LNCAP (cell line): ENCODE measurements around the gene INPP5D.

Experiments used
- CTCF ChIP-seq: fragments of 450-650 bp; IDR thresholded peaks from 2 replicates; pipeline ENCODE4 v1.5.1; 2017; ENCODE audit warnings: mild to moderate bottlenecking

Gene INPP5D

GRCh38 chr2:233221378-233222063 is 161.4 kb downstream of the INPP5D start:
- TF ChIP-seq CTCF = no peak

GRCh38 chr2:233223059-233223894 is 163.1 kb downstream of the INPP5D start:
- TF ChIP-seq CTCF = no peak

GRCh38 chr2:233225230-233226068 is 165.3 kb downstream of the INPP5D start:
- TF ChIP-seq CTCF = no peak

GRCh38 chr2:233226511-233227031 is 166.4 kb downstream of the INPP5D start:
- no peak for TF ChIP-seq CTCF

- TF ChIP-seq CTCF = no peak
Measured at GRCh38 chr2:233227346-233227978, 167.3 kb downstream of the INPP5D start.

GRCh38 chr2:233228376-233228775 is 168.2 kb downstream of the INPP5D start:
- TF ChIP-seq CTCF = no peak
